GM21737 (cell line): ENCODE results near the gene CALB2.
"Not testable (repeated sequence)": the region's sequence is repeated elsewhere in the genome, so short reads cannot be mapped to it uniquely, and the experiment has no call there.

Experiments
- ATAC-seq: cut with Tn5 transposase; IDR thresholded peaks from one replicate; pipeline ENCODE4 v1.9.1; 2021; ENCODE audit warnings: mild to moderate bottlenecking, moderate library complexity; ENCODE audit not compliant: unreplicated experiment

The CALB2 gene

DNA sequence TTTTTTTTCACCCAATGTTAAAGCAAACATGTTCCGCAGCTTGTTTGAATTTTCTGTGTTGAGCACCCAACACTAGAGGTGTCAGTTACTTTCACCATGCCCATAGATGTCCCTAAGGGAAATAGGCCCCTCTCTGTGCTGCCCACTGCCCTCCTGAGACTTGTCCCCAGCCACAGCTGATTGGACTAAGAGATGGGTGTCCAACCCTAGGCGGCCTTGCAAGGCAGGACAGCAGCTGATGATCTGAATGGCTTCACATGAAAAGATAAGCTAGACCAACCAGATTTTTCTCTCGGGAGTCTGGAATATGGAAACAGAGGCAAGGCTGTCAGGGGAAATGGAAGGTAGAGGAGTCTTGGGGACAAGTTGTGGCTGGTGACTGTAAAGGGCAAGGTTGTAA is 6.1 kb upstream of the CALB2 start:
- ATAC-seq: no peak

DNA sequence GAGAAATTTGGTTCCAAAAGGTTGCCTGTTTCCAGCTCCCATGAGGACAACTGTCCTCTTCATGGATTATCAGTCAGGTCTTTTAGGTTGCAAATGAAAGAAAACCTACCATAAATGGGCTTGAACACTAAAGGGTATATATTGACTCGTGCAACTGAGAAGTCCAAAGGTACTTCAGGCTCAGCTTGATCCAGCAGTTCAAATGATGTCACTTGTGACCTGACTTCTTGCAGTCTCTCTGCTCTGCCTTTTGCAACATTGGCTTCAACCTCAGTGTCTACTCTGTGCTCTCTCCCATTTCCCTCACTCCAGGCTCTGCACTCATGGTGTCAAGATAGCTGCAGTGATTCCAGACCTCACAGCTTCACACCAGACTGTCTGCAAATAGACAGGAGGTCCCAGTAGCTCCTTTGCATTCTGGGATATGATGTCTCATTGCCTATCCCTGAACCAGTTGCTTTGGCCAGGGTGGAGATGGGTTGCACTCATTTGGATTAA is 5.5 kb upstream of the CALB2 start:
- no peak for ATAC-seq

DNA sequence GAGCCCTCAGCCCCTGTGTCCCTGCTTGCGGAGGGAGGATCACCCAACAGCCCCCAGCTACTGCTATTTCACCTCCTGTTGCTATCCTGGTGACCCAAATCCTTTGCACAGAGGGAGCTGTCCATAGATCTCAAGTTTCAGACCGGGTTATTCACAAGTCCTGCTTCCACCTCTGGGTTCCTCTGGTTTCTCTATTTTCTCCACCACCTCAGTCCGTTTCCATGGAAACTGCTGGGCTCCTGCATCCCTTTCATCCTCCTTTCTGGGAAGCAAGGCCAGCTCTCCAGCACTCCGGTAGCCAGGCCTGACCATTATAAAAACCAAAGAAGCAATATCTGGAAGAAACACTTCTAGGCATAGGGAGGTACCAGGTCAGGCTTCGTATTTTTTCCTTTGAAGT is 4.8 kb upstream of the CALB2 start:
- ATAC-seq: no peak

DNA sequence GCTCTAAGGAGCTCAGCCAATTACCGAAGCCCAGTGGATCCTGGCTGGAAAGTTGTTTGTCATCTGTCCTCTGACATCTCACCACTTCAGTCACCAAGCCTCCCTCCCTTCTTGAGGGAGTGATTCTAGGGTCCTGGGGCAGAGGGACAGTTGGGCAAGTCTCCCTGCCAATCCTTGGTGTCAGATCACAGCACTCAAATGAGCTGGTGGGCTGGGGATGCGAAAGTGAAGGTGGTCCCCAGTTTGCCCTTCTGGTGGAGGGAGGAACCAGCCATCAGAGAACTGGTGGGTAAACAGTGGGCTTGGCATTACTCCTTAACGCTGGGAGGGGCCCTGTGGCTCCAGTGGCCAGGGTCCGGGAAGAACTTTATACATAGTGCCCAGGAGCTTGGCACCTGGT is 4.4 kb upstream of the CALB2 start:
- ATAC-seq: no peak

DNA sequence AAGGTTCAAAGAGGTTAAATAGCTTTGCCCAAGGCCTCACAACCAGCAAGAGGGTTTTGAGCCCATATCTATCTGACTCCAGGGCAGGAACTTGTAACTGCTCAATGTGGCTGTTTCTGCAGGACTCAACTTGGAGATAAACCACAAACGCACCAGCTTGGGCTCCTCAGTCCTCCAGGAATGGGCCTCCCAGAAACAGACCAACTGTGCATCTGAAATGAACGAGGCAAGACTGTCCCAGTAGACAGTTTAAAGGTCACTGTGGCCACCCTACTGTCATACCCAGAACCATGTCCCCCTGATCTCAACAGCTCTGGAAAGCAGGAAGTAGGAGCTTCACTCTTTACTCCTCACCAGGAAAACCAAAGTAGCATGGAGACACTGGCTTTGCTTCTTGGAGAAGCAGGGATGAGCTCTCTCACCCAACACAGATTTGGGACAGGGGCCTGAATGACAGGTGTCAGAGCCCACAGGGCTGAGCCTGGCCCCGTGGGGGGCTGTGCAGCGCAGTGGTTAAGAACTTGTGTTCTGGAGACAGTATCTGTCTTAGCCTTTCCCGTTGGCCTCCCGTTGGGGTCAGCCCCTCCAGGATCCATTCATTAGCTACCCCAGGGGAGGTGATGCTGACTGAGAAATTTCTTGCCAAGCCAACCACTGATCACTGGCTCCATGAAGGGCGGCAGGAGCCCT is 2.3 kb upstream of the CALB2 start:
- no peak for ATAC-seq

DNA sequence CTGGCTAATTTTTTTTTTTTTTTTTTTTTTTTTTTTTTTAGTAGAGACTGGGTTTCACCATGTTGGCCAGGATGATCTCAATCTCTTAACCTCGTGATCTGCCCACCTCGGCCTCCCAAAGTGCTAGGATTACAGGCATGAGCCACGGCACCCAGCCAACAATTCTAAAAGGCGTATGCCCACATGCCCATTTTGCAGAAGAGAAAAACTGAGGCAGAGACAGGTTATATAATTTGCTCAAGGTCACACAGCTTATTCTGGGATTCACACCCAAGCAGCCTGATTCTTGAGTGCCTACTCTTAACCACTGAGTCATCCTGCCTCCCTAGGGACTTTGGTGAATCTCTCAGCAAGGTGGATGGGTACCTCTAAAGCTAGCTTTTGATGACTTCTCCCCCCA is 1.6 kb upstream of the CALB2 start:
- not testable (repeated sequence) for ATAC-seq

DNA sequence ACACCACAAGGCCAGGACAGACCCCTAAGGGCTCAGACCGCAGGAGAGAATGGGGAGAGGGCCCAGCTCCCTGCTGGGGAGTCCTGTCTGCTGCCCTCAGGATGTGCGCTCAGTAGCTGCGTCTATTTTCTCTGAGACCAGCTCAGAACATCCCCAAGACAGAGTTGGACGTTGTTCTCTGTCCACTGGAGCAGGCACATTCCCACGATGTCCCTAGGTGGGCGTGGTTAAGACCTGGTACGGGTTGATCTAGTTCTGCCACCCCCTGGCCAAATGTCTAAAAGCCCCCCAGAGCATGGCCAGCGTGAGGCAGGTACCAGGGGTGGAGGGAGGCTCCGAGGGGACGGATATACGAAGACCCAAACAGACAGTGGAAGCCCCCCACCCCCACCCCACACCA is 842 bp upstream of the CALB2 start:
- no peak for ATAC-seq

DNA sequence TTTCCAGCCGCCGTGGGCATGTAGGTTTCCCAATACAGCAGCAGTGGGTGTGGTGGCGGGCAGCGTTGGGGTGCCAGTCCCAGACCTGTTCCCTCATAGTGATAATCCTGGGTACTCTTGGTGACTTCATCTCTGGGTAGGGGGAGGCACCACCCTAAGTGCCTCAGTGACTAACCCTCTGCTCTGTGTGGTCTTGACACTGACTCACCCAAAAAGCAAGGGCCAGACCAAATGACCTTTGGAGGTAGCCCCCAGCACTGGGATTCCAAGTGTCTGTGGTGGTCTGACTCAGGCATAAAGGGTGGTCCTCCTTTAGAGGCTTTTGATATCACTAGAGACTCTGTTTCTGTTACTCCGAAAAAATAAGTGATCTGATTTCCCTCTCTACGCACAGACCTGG is 908 bp downstream of the CALB2 start:
- no peak for ATAC-seq

DNA sequence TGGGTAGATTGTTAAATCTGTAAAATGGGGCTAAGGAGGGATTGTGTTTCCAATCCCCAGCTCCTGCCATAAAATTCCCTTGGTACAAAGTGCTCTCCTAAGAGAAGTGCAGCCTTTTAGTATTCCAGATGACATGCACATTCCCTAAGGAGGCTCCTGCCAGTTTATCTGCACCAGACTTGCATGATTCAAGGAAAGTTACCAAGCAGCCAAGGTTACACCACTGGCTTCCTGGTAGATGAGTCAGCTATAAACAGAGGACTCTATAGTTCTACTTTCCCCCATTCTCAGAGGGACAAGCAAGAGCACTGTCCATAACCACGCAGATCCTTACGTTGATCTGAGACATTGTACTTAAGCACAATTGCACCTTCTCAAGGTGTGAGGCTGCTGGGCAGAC is 1.9 kb downstream of the CALB2 start:
- no peak for ATAC-seq

DNA sequence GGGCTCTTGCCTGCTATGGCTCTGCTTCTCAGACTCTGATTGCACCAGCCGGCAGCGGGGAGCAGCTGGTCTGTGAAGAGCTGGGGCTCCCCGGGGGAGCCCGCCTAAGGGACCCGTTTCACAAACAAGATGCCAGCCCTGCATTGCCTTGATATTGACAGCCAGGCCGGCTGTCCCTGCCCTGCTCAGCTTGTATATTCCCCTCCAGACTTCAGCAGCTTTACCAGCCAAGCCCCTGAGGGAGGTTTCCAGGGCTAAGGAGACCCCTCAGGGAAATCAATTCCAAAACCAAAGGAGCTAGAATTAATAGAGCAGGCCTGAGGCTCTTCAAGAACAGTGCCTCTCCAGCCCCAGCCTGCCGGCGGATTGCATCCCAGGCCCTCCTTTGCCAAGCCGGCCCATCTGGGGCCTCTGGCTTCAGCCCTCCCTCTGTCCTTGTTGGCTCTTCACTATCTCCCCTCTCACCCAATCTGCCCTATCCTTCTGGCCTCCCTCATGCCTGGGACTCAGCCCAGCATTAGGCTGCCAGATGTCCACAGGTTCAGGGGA is 5.7 kb downstream of the CALB2 start:
- ATAC-seq: no peak

DNA sequence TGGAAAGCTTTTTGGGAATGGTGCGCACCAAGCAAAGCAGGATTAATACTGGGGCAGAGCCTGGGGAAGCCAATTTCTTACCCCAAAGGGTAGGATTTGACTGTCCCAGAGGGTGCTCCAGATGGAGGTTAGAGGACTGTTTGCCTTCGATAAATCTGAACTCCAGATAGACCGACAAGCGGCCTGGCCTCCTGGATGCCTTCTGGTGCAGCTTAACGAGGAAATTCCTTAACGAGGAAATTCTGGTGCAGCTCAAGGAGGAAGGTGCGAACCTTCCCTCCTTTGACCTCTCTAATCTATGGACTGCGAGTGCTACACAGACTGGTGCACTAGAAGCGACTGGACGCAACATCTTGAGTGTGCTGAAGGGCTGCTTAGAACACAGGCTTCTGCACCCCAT is 6.5 kb downstream of the CALB2 start:
- ATAC-seq: no peak

DNA sequence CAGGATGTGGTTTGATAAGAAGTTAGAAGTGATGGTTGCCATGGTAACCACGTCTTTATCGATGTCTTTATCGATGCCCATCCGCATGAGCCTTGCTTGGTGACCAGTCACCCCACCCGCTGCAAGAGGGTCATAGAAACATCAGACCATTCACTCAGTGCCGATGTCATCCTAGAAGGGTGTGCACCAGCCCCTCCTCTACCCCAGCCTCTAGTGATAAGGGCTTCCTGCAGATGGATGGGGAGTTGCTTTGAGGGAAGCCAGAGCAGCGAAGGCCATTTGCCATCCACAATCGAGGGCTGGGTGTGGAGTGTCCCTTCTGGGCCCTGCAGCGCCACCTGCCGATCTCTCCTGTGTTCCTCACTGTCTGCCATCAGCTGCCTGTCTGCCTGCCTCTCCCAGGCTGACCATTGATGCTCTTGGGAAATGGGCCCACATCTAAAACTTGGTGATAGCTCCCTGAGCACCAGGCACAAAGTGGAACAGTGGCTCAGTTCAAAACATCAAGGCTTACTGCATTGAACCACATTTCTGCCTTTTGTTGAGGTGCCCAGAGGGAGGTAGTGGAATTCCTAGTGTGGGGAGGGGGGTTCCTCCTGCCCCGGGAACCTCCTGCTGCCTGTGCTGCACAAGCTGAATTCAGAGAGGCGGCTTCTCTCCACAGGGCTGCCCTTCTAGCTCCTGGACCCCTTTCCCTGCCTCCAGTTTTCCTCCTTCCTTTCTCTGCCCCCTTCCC is 8.9 kb downstream of the CALB2 start:
- no peak for ATAC-seq

DNA sequence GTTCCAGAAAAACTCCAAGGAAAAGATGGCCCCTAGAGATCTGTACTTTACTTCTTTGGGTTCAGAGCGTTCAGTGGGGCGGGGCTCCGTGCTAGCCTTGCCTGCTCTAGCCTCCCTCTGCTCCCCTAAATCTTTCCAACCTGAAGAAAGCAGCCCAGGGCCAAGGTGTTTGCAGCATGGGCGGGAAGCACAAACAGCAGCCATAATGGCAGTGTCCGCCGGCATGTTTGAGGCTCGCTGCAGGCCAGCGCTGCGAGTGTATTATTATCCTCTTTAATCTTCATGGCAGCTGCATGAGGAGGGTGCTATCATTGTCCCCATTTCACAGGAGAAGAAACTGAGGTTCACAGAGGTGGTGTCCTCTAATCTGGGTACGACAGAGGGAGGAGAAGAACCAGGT is 10.4 kb downstream of the CALB2 start:
- no peak for ATAC-seq

DNA sequence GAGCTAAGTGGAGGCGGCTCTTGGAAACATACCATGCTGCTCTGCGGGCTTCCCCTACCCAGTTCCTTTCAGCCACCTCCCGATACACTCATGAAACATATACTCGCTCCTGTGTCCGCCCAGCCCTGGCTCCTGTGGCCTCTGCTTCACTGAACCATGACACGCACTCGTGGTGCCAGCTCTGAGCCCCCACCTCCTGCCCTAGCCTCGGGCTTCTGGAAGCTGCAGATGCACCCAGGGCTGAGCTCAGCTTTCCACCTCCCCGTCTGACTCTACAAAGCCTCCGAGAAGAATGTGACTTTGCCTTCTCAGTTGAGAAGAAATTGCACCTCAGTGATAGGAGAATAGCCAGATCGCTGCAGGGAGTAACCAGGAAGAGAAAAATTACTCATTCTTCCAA is 11.0 kb downstream of the CALB2 start:
- no peak for ATAC-seq

DNA sequence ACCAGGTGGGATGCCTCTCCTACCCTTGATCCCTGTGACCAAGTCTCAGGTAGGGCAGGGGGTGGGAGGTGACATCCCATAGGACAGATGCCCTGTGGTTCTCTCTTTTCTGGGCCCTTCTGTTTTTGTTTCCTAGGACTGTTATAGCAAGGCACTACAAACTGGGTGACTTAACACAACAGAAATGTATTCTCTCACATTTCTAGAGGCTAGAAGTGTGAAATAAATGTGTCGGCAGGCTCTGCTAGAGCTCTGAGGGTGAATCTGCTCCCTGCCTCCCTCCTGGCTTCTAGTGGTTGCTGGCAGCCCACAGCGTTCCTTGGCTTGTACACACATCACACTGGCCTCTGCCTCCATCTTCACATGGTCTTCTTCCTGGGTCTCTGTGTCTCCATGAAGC is 12.7 kb downstream of the CALB2 start:
- no peak for ATAC-seq

DNA sequence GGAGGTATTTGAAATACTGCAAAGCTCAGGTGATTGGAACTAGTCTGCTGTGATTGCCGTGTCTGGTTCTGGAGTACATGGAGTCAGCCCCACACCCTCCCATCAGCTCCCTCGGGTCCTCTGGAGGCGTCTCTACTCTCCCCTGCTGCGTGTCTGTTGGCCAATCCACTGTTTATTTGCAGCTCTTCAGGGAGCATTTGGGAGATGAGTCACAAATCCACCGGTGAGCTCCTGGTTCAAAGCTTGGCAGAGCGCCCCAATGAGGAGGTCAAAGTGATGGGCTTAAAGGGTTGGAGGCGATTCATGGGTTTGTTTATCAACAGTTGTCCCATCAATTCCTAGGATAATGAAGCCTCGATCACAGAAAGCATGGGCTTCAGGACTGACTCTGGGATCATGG is 14.6 kb downstream of the CALB2 start:
- no peak for ATAC-seq

DNA sequence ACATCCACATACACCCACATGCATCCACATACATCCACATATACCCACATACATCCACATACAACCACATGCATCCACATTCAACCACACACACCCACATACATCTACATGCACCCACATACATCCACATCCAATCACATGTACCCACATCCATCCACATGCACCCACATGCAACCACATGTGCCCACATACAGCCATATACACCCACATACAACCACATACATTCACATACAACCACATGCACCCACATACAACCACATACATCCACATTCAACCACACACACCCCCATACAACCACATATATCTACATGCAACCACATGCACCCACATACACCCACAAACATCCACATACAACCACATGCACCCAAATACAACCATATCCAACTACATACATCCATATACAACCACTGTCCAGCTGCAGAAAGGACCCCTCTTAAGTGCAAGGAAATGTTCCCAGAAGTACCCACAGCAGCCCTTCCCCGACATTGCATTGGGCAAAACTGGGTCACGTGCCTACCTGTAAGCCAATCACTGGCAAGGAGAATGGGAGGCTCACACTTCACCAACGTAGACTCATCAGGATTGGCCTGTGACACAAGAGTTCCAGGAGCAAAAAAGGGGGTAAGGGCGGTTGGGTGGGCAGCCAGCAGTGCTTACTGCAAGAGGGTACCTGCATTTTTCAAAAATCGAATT is 18.1 kb downstream of the CALB2 start:
- no peak for ATAC-seq

DNA sequence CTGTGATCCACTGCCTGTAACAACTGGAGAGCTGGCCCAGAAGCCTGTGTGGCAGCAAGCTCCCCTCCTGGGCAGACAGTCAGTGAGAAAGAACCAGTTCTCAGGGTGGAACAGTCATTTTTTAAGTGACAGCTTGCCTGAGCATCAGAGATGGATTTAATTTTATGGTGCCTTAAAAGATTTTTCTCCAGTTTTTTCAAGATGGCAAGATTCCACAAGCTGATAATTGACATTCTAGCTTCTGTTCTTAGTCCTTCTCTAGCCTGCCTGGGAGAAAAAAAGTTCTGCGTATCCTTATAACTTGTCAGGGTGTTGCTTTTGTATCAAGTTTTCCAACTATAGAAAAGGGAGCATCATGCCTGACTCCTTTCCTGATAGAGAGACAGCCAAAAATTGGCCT is 21.2 kb downstream of the CALB2 start:
- no peak for ATAC-seq

DNA sequence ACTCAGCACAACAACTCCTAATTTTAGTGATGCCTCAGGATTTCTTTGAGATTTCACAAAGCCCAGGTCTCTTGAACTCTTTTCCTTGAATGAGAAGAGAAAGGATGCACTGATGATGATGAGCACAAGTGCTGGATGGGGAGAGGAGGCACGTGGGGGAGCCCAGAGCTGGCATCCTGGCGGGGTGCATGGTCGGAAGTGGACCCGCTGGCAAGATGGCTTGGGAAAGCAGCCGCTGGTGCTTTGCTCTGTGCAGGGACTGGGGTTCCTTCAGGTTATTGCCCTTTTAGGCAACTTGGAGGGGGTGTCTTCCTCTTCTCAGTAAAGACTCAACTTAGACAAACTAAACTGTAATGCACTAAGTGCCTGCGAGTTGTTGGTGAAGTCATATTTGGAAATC is 22.3 kb downstream of the CALB2 start:
- no peak for ATAC-seq

DNA sequence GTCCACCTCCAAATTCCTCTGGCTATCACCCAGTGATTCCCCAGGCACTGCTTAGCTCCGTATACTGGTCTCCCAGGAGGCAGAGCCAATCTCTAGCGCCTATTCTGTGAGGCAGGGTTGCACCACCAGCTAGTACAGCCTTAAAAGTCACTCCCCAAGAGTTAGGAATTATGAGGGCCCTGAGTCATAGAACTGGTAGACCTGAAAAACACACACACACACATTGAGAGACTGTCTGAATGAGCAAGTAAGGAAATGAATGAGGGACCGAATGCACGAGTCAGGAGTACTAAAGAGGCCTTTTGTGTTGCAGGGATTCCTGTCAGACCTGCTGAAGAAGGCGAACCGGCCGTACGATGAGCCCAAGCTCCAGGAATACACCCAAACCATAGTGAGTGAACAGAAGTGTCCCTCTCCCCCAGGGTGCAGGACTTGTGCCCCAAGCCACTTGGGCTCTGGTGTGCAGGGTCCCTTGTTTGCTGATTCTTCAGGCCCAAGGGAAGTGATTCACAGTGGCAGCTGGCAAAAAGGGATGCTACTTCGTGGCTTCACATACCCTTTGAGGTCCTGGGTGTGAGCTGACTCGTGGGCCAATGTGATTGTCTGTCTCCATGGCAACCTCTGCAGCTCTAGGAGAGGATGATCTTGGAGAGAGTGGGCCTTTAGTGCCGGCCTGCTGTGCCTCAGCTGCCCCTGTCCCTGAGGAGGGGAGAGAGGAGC is 24.7 kb downstream of the CALB2 start:
- ATAC-seq: no peak

DNA sequence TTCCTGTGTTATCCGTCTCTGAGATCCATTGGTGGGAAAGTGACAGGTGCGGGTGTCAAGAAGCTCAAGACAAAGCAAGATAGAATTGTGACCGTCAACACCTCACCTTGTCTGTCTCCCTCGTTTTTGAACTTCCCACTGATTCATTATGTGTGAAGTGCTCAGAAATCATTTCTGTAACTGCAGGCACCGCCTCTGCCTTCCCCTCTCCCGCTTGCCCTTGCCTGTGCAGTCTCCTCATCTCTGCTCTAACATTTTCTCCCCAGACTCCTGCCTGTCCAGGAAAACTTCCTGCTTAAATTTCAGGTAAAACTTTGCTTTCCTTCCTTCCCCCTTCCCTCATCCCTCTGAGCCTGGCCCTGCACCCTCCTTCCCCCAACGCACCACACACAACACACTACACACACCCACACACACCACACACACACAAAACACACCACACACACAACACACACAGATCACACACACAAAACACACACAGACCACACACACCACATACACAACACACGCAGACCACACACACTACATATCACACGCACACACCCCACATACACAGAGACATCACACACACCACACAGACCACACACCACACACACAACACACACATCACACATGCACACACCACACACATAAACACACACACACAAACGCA is 25.7 kb downstream of the CALB2 start:
- no peak for ATAC-seq
